ENCODE measurements around the gene WASF2.

GRCh38 chr1:27413004-27413403, 77.0 kb downstream of the WASF2 start:
- TF ChIP-seq POLR2AphosphoS5 (IDR thresholded peaks at IDR 0.05; ENCODE audit: insufficient read depth in 1 of 2, low read depth in 1 of 2) = no peak
- no peak for TF ChIP-seq CTCF (IDR thresholded peaks at IDR 0.05)

Measured in vagina (tissue), 2 donors.